Mucosa of rectum (tissue), 2 donors: ENCODE data around the gene RIMBP3B.
"Not testable (repeated sequence)": the region's sequence is repeated elsewhere in the genome, so short reads cannot be mapped to it uniquely, and the experiment has no call there.

Experiments used
- H3K27ac ChIP-seq, 2 donors: one replicate each; pipeline ENCODE4 v1.7.0; 2013; ENCODE audit warnings: inconsistent platforms in 2 of 2, low read depth in 2 of 2, low read length in 2 of 2
- H3K27me3 ChIP-seq, 2 donors: one replicate each; pipeline ENCODE4 v1.7.0; 2013; ENCODE audit warnings: low read length in 2 of 2; ENCODE audit not compliant: control insufficient read depth in 2 of 2, insufficient read depth in 2 of 2
- H3K36me3 ChIP-seq, 2 donors: one replicate each; pipeline ENCODE4 v1.7.0; 2013; ENCODE audit warnings: low read length in 2 of 2; ENCODE audit not compliant: control insufficient read depth in 2 of 2, insufficient read depth in 2 of 2
- H3K4me1 ChIP-seq, 2 donors: one replicate each; pipeline ENCODE4 v1.7.0; 2013; ENCODE audit warnings: low read length in 2 of 2, mild to moderate bottlenecking in 1 of 2; ENCODE audit not compliant: control insufficient read depth in 2 of 2, insufficient read depth in 2 of 2
- H3K4me3 ChIP-seq, 2 donors: one replicate each; pipeline ENCODE4 v1.7.0; 2013; ENCODE audit warnings: low read length in 2 of 2
- H3K9ac ChIP-seq, 2 donors: one replicate each; pipeline ENCODE4 v1.7.0; 2013; ENCODE audit warnings: low read length in 2 of 2, low read depth in 1 of 2, mild to moderate bottlenecking in 1 of 2
- H3K9me3 ChIP-seq, 2 donors: one replicate each; pipeline ENCODE4 v1.7.0; 2013; ENCODE audit warnings: low read length in 2 of 2; ENCODE audit not compliant: control insufficient read depth in 2 of 2
- donor health status: healthy.
- donor health status: Normal muscosa, but diverticular disease.

Gene RIMBP3B

GRCh38 chr22:21383701-21384467 is at the start of gene RIMBP3B:
Gene RIMBP3B (plus strand): TSS chr22:21383751. CDS start chr22:21383859, 108 bp downstream.
- not testable (repeated sequence) for H3K27me3 ChIP-seq, H3K36me3 ChIP-seq, H3K4me1 ChIP-seq

GRCh38 chr22:21357527-21357926 is 26.0 kb upstream of the RIMBP3B start:
- not testable (repeated sequence) for H3K27me3 ChIP-seq, H3K4me1 ChIP-seq, H3K9me3 ChIP-seq, H3K27ac ChIP-seq, H3K9ac ChIP-seq, H3K4me3 ChIP-seq, H3K36me3 ChIP-seq

More at GRCh38 chr22:21383701-21384467, at the start of gene RIMBP3B:
- H3K9ac ChIP-seq, H3K9me3 ChIP-seq, H3K27ac ChIP-seq, H3K4me3 ChIP-seq: not testable (repeated sequence)

GRCh38 chr22:21360525-21360924 is 23.0 kb upstream of the RIMBP3B start:
- H3K27ac ChIP-seq, H3K27me3 ChIP-seq, H3K4me3 ChIP-seq, H3K9ac ChIP-seq, H3K4me1 ChIP-seq, H3K9me3 ChIP-seq, H3K36me3 ChIP-seq: not testable (repeated sequence)

GRCh38 chr22:21362473-21362872 is 21.1 kb upstream of the RIMBP3B start:
- not testable (repeated sequence) for H3K27me3 ChIP-seq, H3K4me1 ChIP-seq, H3K9me3 ChIP-seq, H3K9ac ChIP-seq, H3K4me3 ChIP-seq, H3K36me3 ChIP-seq, H3K27ac ChIP-seq

- not testable (repeated sequence) for H3K27me3 ChIP-seq, H3K27ac ChIP-seq, H3K9ac ChIP-seq, H3K4me3 ChIP-seq, H3K36me3 ChIP-seq, H3K4me1 ChIP-seq, H3K9me3 ChIP-seq
These were observed 20.5 kb upstream of the RIMBP3B start for GRCh38 chr22:21363061-21363460.

- H3K4me1 ChIP-seq, H3K36me3 ChIP-seq, H3K9ac ChIP-seq, H3K4me3 ChIP-seq, H3K27ac ChIP-seq, H3K9me3 ChIP-seq, H3K27me3 ChIP-seq: not testable (repeated sequence)
These were observed 19.7 kb upstream of the RIMBP3B start for GRCh38 chr22:21363803-21364202.

- not testable (repeated sequence) for H3K36me3 ChIP-seq, H3K9ac ChIP-seq, H3K4me3 ChIP-seq, H3K27me3 ChIP-seq, H3K27ac ChIP-seq, H3K4me1 ChIP-seq, H3K9me3 ChIP-seq
These were observed 19.2 kb upstream of the RIMBP3B start for GRCh38 chr22:21364362-21364761.

GRCh38 chr22:21365337-21365736 is 18.2 kb upstream of the RIMBP3B start:
- not testable (repeated sequence) for H3K27me3 ChIP-seq, H3K36me3 ChIP-seq, H3K9ac ChIP-seq, H3K9me3 ChIP-seq, H3K27ac ChIP-seq, H3K4me3 ChIP-seq, H3K4me1 ChIP-seq

GRCh38 chr22:21368603-21369310 is 14.8 kb upstream of the RIMBP3B start:
- not testable (repeated sequence) for H3K36me3 ChIP-seq, H3K9ac ChIP-seq, H3K4me3 ChIP-seq, H3K27ac ChIP-seq, H3K9me3 ChIP-seq, H3K27me3 ChIP-seq, H3K4me1 ChIP-seq

GRCh38 chr22:21375880-21376279 is 7.7 kb upstream of the RIMBP3B start:
- not testable (repeated sequence) for H3K9me3 ChIP-seq, H3K4me1 ChIP-seq, H3K27me3 ChIP-seq, H3K27ac ChIP-seq, H3K9ac ChIP-seq, H3K4me3 ChIP-seq, H3K36me3 ChIP-seq
